Neural progenitor cell (in vitro differentiated cells): Measurements from ENCODE around the gene ASL.

Source experiments
- EZH2 ChIP-seq: fragments of 200-600 bp; sonication (generic); IDR thresholded peaks from 2 replicates; pipeline ENCODE4 v1.6.1; 2017; ENCODE audit warnings: antibody characterized with exemption, mild to moderate bottlenecking, moderate library complexity
- EZH2phosphoT487 ChIP-seq: fragments of 200-600 bp; sonication (generic); IDR thresholded peaks from 2 replicates; pipeline ENCODE4 v1.6.1; 2017; ENCODE audit warnings: antibody characterized with exemption
- TF ChIP-seq, protein P1 (sequence below): fragments of 200-600 bp; sonication (generic); IDR thresholded peaks from 2 replicates; pipeline ENCODE4 v1.5.1; 2017; ENCODE audit warnings: antibody characterized with exemption, mild to moderate bottlenecking

DNA sequence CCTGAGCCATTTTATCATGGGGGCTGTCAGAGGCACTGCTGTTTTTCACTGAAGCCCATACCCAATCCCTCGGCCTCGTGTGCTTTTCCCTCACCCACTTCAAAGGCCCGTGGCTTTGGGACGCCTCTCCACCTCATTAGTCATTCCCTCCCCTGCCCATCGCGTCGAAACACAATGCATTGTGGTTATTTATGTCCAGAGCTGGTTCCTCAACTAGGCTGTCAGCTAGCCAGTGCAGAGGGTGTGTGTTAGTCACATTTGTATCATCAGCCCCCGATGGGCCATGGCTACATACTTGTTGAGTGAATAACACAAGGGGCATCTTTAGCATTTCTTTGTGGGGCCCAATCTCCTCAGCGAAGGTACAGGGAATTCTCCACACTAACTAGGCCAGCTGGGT lies 35.2 kb downstream of the ASL start:
- TF ChIP-seq, protein P1, sequence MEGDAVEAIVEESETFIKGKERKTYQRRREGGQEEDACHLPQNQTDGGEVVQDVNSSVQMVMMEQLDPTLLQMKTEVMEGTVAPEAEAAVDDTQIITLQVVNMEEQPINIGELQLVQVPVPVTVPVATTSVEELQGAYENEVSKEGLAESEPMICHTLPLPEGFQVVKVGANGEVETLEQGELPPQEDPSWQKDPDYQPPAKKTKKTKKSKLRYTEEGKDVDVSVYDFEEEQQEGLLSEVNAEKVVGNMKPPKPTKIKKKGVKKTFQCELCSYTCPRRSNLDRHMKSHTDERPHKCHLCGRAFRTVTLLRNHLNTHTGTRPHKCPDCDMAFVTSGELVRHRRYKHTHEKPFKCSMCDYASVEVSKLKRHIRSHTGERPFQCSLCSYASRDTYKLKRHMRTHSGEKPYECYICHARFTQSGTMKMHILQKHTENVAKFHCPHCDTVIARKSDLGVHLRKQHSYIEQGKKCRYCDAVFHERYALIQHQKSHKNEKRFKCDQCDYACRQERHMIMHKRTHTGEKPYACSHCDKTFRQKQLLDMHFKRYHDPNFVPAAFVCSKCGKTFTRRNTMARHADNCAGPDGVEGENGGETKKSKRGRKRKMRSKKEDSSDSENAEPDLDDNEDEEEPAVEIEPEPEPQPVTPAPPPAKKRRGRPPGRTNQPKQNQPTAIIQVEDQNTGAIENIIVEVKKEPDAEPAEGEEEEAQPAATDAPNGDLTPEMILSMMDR: no peak
- TF ChIP-seq EZH2 (no peak), EZH2phosphoT487 (no peak)
